H1 (cell line): ENCODE measurements around the gene NR3C1.

Experiments used
- ASH2L ChIP-seq: fragments of 200-600, 300-600 bp; sonication (generic); IDR thresholded peaks from one replicate; pipeline ENCODE4 v1.7.1; 2017; ENCODE audit warnings: low read length
- CTCF ChIP-seq, 3 experiments: IDR thresholded peaks; 1 replicate in 2 of 3; 2 replicates in 1 of 3; pipeline versions ENCODE4 v1.5.1 to v1.6.1; 2011; ENCODE audit warnings: low read length in 3 of 3, mild to moderate bottlenecking in 3 of 3, inconsistent platforms in 2 of 3, low read depth in 1 of 3, moderate library complexity in 1 of 3; ENCODE audit not compliant: insufficient read depth in 1 of 3; ENCODE audit errors: control extremely low read depth in 1 of 3
- EP300 ChIP-seq, 2 experiments: IDR thresholded peaks; 1 replicate in 1 of 2; 2 replicates in 1 of 2; pipeline ENCODE4 v1.6.1; 2011 to 2012; ENCODE audit warnings: low read depth in 2 of 2, low read length in 2 of 2, mild to moderate bottlenecking in 2 of 2, borderline replicate concordance in 1 of 2, inconsistent platforms in 1 of 2, moderate library complexity in 1 of 2
- MAX ChIP-seq: IDR thresholded peaks from 2 replicates; pipeline ENCODE4 v1.6.1; 2012; ENCODE audit warnings: inconsistent platforms
- POLR2A ChIP-seq, 2 experiments: IDR thresholded peaks; 1 replicate in 1 of 2; 2 replicates in 1 of 2; pipeline ENCODE4 v1.6.1; 2011; ENCODE audit warnings: low read depth in 2 of 2, low read length in 2 of 2, mild to moderate bottlenecking in 2 of 2; ENCODE audit errors: control extremely low read depth in 1 of 2
- POLR2AphosphoS5 ChIP-seq: IDR thresholded peaks from 2 replicates; pipeline ENCODE4 v1.6.1; 2011; ENCODE audit warnings: low read depth, low read length
- RAD21 ChIP-seq, 2 experiments: IDR thresholded peaks in 1 of 2; conservative IDR thresholded peaks in 1 of 2; 2 replicates each; pipeline ENCODE4 v1.6.1; 2011; ENCODE audit warnings: low read depth in 2 of 2, low read length in 2 of 2, improper control_type of control experiment in 1 of 2, inconsistent platforms in 1 of 2, mild to moderate bottlenecking in 1 of 2, moderate library complexity in 1 of 2
- SUZ12 ChIP-seq: fragments of 200-600 bp; sonication (generic); IDR thresholded peaks from 2 replicates; pipeline ENCODE4 v1.6.1; 2012; ENCODE audit warnings: mild to moderate bottlenecking, inconsistent platforms, low read length, moderate library complexity, mixed read lengths
- TCF12 ChIP-seq: IDR thresholded peaks from 2 replicates; pipeline ENCODE4 v1.6.1; 2011; ENCODE audit warnings: low read depth, mild to moderate bottlenecking, low read length
- ZNF274 ChIP-seq: IDR thresholded peaks from 2 replicates; pipeline ENCODE4 v1.7.0; 2012; ENCODE audit warnings: low read length, borderline replicate concordance; ENCODE audit errors: extremely low read depth

- TF ChIP-seq ASH2L (no peak), SUZ12 (no peak), CTCF (IDR thresholded peaks at IDR 0.05; ENCODE audit: control extremely low read depth in 1 of 3, insufficient read depth in 1 of 3, low read depth in 1 of 3, low read length in 3 of 3) (no peak), RAD21 (IDR thresholded peaks at IDR 0.05 in 1 of 2, conservative IDR thresholded peaks at IDR 0.05 in 1 of 2; ENCODE audit: low read depth in 2 of 2, low read length in 2 of 2) (no peak), POLR2A (IDR thresholded peaks at IDR 0.05; ENCODE audit: control extremely low read depth in 1 of 2, low read depth in 2 of 2, low read length in 2 of 2) (no peak), ZNF274 (no peak), EP300 (IDR thresholded peaks at IDR 0.05; ENCODE audit: borderline replicate concordance in 1 of 2, low read depth in 2 of 2, low read length in 2 of 2) (no peak), POLR2AphosphoS5 (no peak), MAX (no peak), TCF12 (no peak)
These were observed 151.5 kb downstream of the NR3C1 start for GRCh38 chr5:143251946-143252345.
